ENCODE results near the gene FAM47C.
"Not testable (repeated sequence)": the region's sequence is repeated elsewhere in the genome, so short reads cannot be mapped to it uniquely, and the experiment has no call there.

DNA sequence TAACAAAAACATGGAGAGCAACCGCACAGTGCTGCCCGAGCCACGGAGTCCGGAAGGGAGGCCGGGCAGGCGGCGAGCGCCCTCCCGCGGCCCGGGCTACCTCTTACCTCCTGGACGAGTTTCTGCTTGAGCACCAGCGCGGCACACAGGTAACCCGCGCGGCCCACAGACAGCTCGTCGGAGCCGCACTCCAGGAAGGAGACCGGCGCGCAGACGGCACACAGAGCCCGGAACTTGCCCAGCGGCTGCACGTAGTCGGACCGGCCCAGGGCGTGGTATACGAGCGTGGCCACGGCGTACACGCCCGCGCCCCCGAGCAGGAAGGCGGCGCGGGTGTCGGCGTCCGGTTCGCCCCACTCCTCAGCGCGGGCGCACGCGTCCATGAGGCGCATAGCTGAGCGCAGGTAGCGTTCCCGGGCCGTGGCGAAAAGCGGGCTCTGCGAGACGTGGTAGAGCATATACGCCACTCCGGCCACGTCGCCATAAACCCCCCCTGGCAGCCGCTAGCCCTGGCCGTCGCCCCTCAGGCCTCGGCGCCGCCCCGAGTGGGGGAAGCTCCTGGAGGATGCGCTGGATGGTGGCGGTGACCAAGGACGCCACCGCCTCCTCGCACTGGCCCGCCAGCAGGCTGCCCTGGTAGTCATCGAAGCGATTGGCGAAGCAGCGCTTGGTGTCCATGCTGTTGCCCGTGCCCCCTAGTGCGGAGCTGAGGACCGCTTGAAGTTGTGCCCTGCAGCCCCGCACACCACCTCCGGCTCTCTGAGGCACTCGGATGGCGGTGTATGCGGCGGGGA lies 22.6 kb upstream of the FAM47C start:
- TF ChIP-seq, protein P1, sequence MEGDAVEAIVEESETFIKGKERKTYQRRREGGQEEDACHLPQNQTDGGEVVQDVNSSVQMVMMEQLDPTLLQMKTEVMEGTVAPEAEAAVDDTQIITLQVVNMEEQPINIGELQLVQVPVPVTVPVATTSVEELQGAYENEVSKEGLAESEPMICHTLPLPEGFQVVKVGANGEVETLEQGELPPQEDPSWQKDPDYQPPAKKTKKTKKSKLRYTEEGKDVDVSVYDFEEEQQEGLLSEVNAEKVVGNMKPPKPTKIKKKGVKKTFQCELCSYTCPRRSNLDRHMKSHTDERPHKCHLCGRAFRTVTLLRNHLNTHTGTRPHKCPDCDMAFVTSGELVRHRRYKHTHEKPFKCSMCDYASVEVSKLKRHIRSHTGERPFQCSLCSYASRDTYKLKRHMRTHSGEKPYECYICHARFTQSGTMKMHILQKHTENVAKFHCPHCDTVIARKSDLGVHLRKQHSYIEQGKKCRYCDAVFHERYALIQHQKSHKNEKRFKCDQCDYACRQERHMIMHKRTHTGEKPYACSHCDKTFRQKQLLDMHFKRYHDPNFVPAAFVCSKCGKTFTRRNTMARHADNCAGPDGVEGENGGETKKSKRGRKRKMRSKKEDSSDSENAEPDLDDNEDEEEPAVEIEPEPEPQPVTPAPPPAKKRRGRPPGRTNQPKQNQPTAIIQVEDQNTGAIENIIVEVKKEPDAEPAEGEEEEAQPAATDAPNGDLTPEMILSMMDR (IDR thresholded peaks at IDR 0.05; ENCODE audit: low read length): not testable (repeated sequence)
- not testable (repeated sequence) for TF ChIP-seq EZH2 (optimal IDR thresholded peaks at IDR 0.05; ENCODE audit: low read depth, low read length); EZH2phosphoT487 (IDR thresholded peaks at IDR 0.05; ENCODE audit: low read length)

Data from MM.1S (cell line).